ENCODE data around the gene ANO5. TPM values are rescaled to one million over a fixed set of nuclear protein-coding genes. Genes with fewer than 3 reads are reported as not detected.

ANO5 gene
- total and polyA plus RNA-seq, 2 of the 8 experiments (the other 6 are each of a cell fraction or from before 2014, with no cell fraction given): 2.6 to 5.0 TPM

GRCh38 chr11:22193348-22194051 lies 615 bp downstream of the ANO5 start (continued):
- TF ChIP-seq SP2 (IDR thresholded peaks at IDR 0.05; ENCODE audit: low read length) (no peak), TBP (IDR thresholded peaks at IDR 0.05; ENCODE audit: low read depth, low read length) (no peak), SIN3A (conservative IDR thresholded peaks at IDR 0.05 in 1 of 2, IDR thresholded peaks at IDR 0.05 in 1 of 2; ENCODE audit: low read depth in 1 of 2, low read length in 2 of 2) (0 out of 4 replicates have a peak, but pooled peaks of 1 of the 2 experiments have one; percentile 18), KDM4A (IDR thresholded peaks at IDR 0.05; ENCODE audit: low read depth, low read length, severe bottlenecking) (peak; percentile 77), TAF1 (IDR thresholded peaks at IDR 0.05; ENCODE audit: low read depth, low read length) (no peak), SIX5 (IDR thresholded peaks at IDR 0.05; ENCODE audit: low read depth, low read length) (no peak), CHD1 (IDR thresholded peaks at IDR 0.05; ENCODE audit: low read depth, low read length) (no peak), ASH2L (IDR thresholded peaks at IDR 0.05; ENCODE audit: low read length) (peak; percentile 55), ATF2 (IDR thresholded peaks at IDR 0.05; ENCODE audit: low read length) (0 out of 2 replicates have a peak, but pooled peaks have one; percentile 32), BRCA1 (IDR thresholded peaks at IDR 0.05; ENCODE audit: low read depth, low read length) (no peak), JUND (IDR thresholded peaks at IDR 0.05; ENCODE audit: low read length) (no peak), EZH2 (IDR thresholded peaks at IDR 0.05; ENCODE audit: low read depth, low read length, severe bottlenecking) (no peak), CHD2 (IDR thresholded peaks at IDR 0.05; ENCODE audit: low read length) (no peak), RFX5 (IDR thresholded peaks at IDR 0.05; ENCODE audit: borderline replicate concordance, low read depth, low read length) (no peak), JUN (IDR thresholded peaks at IDR 0.05; ENCODE audit: low read depth, low read length) (no peak), SIRT6 (IDR thresholded peaks at IDR 0.05; ENCODE audit: low read length) (no peak), RXRA (IDR thresholded peaks at IDR 0.05; ENCODE audit: insufficient read depth, low read depth, low read length) (no peak), POLR2A (IDR thresholded peaks at IDR 0.05; ENCODE audit: control extremely low read depth in 1 of 2, low read depth in 2 of 2, low read length in 2 of 2) (no peak), CBX8 (IDR thresholded peaks at IDR 0.05; ENCODE audit: borderline replicate concordance, low read depth, low read length) (no peak), EP300 (IDR thresholded peaks at IDR 0.05; ENCODE audit: borderline replicate concordance in 1 of 2, low read depth in 2 of 2, low read length in 2 of 2) (no peak), EGR1 (IDR thresholded peaks at IDR 0.05; ENCODE audit: borderline replicate concordance, low read depth, low read length) (no peak), RBBP5 (IDR thresholded peaks at IDR 0.05; ENCODE audit: borderline replicate concordance, low read depth, low read length) (no peak), FOSL1 (IDR thresholded peaks at IDR 0.05; ENCODE audit: insufficient read depth, low read depth, low read length) (no peak), TEAD4 (IDR thresholded peaks at IDR 0.05; ENCODE audit: low read depth, low read length) (no peak)

All from H1 (cell line).